Calu3 (cell line): ENCODE measurements around the gene BCL2L11. TPM values are rescaled to one million over a fixed set of nuclear protein-coding genes. Genes with fewer than 3 reads are reported as not detected.

Experiments
- BruUV-seq: library from RNA; stranded (reverse); fragments of 400-500 nt; replicated peaks from 2 replicates; lab custom pipeline; 2021; lab: Mats Ljungman, UMichigan
- CTCF ChIA-PET: fragments of 300-600 bp; sonication (Branson Sonifier 250); formaldehyde crosslinking; loops from one replicate; lab custom pipeline; 2022; ENCODE audit warnings: antibody characterized with exemption; lab: Charles Lee
- DNase-seq: peaks from one replicate; pipeline ENCODE4 v3.0.0; 2022
- H3K27ac Mint-ChIP-seq: one replicate; pipeline ENCODE4 v1.8.0; 2022; ENCODE audit warnings: mixed read lengths; ENCODE audit not compliant: unreplicated experiment
- H3K27me3 Mint-ChIP-seq: one replicate; pipeline ENCODE4 v1.8.0; 2022; ENCODE audit warnings: mixed read lengths; ENCODE audit not compliant: unreplicated experiment
- H3K36me3 Mint-ChIP-seq: one replicate; pipeline ENCODE4 v1.8.0; 2022; ENCODE audit warnings: mild to moderate bottlenecking, moderate library complexity, mixed read lengths; ENCODE audit not compliant: insufficient read depth, unreplicated experiment
- H3K4me1 Mint-ChIP-seq: one replicate; pipeline ENCODE4 v1.8.0; 2022; ENCODE audit warnings: mild to moderate bottlenecking, low read depth, mixed read lengths; ENCODE audit not compliant: unreplicated experiment
- H3K4me3 Mint-ChIP-seq: one replicate; pipeline ENCODE4 v1.8.0; 2022; ENCODE audit warnings: mild to moderate bottlenecking, low read depth, moderate library complexity, mixed read lengths; ENCODE audit not compliant: unreplicated experiment
- H3K9me3 Mint-ChIP-seq: one replicate; pipeline ENCODE4 v1.8.0; 2022; ENCODE audit warnings: low read depth, mixed read lengths; ENCODE audit not compliant: unreplicated experiment
- CTCF ChIP-seq: fragments of 200-600 bp; IDR thresholded peaks from one replicate; pipeline ENCODE4 v1.8.0; 2022; ENCODE audit warnings: antibody characterized with exemption; ENCODE audit not compliant: unreplicated experiment
- intact Hi-C: fragments of 100-400 bp; cut with micrococcal nuclease; formaldehyde crosslinking; loops from one replicate; pipeline ENCODE4 v1.10.0; 2022; ENCODE audit not compliant: unreplicated experiment
- total RNA-seq: library from RNA; stranded (reverse); gene quantifications from 2 replicates; pipeline ENCODE4 v1.2.3, GENCODE V29; 2022

BCL2L11 gene
- total RNA-seq, 1 experiment from 2014 or later = 18.4 TPM

GRCh38 chr2:111154758-111155157 lies 34.0 kb downstream of the BCL2L11 start:
- DNase-seq = no peak
- CTCF ChIA-PET = no interaction called here
- Mint-ChIP-seq H3K27ac (no peak overlapping the region), H3K27me3 (no peaks in the 10 kb centered on the region), H3K36me3 (no peaks in the 10 kb centered on the region), H3K4me3 (no peak overlapping the region), H3K9me3 (no peaks in the 10 kb centered on the region), H3K4me1 (peaks cover 19% of the 10 kb centered on the region)
- BruUV-seq = no TSS peak
- intact Hi-C loops = no loop called here
- no peak for TF ChIP-seq CTCF

GRCh38 chr2:111155610-111156009 lies 34.9 kb downstream of the BCL2L11 start:
- no TSS peak for BruUV-seq
- intact Hi-C loops = no loop called here
- no peak for DNase-seq
- H3K36me3 Mint-ChIP-seq = peaks cover 4% of the 10 kb centered on the region
- no peaks in the 10 kb centered on the region for H3K27me3 Mint-ChIP-seq
- no peak overlapping the region for H3K27ac Mint-ChIP-seq
- H3K9me3 Mint-ChIP-seq = no peaks in the 10 kb centered on the region
- H3K4me3 Mint-ChIP-seq = no peak overlapping the region
- no peak for TF ChIP-seq CTCF
- CTCF ChIA-PET = no interaction called here
- peaks cover 19% of the 10 kb centered on the region for H3K4me1 Mint-ChIP-seq

- H3K36me3 Mint-ChIP-seq = peaks cover 4% of the 10 kb centered on the region
- BruUV-seq = no TSS peak
- no peak for DNase-seq
- H3K4me1 Mint-ChIP-seq = peaks cover 19% of the 10 kb centered on the region
- H3K9me3 Mint-ChIP-seq = no peaks in the 10 kb centered on the region
- TF ChIP-seq CTCF = no peak
- H3K27ac Mint-ChIP-seq = no peak overlapping the region
- H3K4me3 Mint-ChIP-seq = no peak overlapping the region
- intact Hi-C loops = no loop called here
- H3K27me3 Mint-ChIP-seq = no peaks in the 10 kb centered on the region
- CTCF ChIA-PET = no interaction called here
Observed at GRCh38 chr2:111156529-111156928, 35.8 kb downstream of the BCL2L11 start.

GRCh38 chr2:111157071-111157661 lies 36.5 kb downstream of the BCL2L11 start:
- DNase-seq = no peak
- peaks cover 19% of the 10 kb centered on the region for H3K4me1 Mint-ChIP-seq
- no TSS peak for BruUV-seq
- TF ChIP-seq CTCF = no peak
- no peaks in the 10 kb centered on the region for H3K9me3 Mint-ChIP-seq
- no peaks in the 10 kb centered on the region for H3K27me3 Mint-ChIP-seq
- no peak overlapping the region for H3K4me3 Mint-ChIP-seq
- peaks cover 4% of the 10 kb centered on the region for H3K36me3 Mint-ChIP-seq
- CTCF ChIA-PET = interaction anchor here (0.5 kb wide), 1 partner anchor 19 kb away, joined by 3 read pairs; no protein-coding TSS in a partner anchor
- intact Hi-C loops = no loop called here
- no peak overlapping the region for H3K27ac Mint-ChIP-seq
